Stimulated activated CD8-positive, alpha-beta memory T cell treated with anti-CD3 and anti-CD28 coated beads, Interleukin-2, amount 100 ng/mL, for 1 hour (primary cell): ENCODE measurements around the gene MYL10.

Source experiments
- DNase-seq, 2 donors: peaks; one replicate each; pipeline ENCODE4 v3.0.0-alpha.2; 2020; ENCODE audit warnings: low read depth in 2 of 2

MYL10 gene

DNA sequence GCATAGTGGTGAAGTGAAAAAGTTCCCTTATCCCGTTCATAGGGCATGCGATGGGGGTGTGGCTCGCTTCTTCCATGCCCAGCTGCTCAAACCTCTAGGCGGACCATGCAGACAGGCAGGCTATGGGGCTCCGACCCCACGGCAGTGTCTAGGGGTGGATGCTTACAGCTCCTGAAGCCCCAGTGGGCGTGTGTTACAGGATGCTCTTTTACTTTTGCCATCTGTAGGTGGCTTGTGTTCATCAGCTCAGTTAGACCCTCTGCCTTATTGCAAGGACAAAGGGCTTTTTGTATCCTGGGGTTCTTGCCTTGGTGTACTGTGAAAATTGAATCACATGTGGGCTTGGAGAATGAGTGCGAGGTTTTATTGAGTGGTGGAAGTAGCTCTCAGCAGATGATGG lies at the start of gene MYL10:
Gene MYL10, minus strand, starts transcription at position 126 of the 400 bp plus-strand sequence. CDS start 178 bp downstream, outside the sequence.
- DNase-seq = no peak

DNA sequence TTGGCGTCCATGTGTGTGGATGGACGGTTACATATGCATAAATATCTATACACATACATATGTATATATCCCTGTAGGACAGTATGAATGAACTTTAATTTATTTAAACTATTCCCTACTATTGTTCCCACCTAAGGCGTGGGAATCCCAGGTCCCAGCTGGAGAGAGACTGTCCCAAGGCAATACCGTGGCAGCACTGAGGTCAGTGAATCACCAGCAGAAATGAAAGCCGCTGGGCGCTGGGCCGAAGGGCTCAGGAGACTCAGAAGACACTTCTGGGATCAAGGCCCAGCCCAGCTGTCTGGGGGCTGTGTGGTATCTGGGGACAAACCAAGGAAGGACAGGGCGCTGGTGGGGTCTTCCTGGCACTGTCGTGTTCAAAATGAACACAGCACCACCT lies 49.6 kb upstream of the MYL10 start:
- DNase-seq = no peak

GRCh38 chr7:101677797-101678479 lies 48.8 kb upstream of the MYL10 start:
- no peak for DNase-seq

- DNase-seq = no peak
Measured at GRCh38 chr7:101677391-101677790, 48.3 kb upstream of the MYL10 start.

- DNase-seq = no peak
Measured at GRCh38 chr7:101676956-101677355, 47.9 kb upstream of the MYL10 start.

DNA sequence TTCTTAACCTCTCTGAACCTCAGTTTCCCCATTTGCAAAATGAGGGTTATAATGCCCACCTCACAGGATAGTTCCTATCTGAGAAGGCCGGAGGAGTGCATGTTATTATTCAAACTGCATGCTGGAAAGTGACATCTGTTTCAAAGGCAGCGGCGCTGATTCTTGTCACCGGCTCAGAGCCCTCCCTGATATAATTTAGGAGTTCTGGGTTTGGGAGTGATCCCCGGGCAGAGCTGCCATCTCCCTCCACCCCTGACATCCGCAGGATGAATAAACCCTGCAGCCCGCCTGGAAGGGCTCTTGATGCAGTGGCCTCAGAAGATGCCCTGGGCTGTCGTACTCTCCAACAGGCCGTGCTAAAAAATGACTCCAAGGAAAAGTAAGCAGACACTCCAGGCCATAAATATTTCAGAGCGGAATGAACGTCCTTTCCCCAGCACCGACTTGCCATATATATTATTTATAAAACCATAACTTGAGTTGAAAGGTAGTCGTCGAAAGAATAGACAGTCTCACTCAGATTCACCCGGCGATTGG lies 47.0 kb upstream of the MYL10 start:
- no peak for DNase-seq

GRCh38 chr7:101674439-101674838 lies 45.3 kb upstream of the MYL10 start:
- DNase-seq = no peak

DNA sequence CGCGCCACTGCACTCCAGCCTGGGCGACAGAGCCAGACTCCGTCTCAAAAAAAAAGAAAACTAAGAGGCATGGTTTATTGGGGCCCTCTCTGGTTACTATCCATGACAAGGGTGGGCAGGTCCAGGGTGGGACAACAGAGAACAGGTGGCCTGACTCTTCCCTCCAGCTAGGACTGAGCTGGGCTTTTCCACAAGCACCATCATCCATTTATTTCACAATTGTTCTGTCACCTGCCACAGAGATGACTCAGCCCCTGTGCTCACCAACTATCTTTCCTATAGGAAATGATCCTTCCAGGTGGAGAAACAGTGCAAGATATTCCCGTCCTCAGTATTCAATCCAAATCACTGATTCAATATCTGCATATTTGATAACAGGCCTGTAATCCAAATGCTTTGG lies 44.9 kb upstream of the MYL10 start:
- no peak for DNase-seq

DNA sequence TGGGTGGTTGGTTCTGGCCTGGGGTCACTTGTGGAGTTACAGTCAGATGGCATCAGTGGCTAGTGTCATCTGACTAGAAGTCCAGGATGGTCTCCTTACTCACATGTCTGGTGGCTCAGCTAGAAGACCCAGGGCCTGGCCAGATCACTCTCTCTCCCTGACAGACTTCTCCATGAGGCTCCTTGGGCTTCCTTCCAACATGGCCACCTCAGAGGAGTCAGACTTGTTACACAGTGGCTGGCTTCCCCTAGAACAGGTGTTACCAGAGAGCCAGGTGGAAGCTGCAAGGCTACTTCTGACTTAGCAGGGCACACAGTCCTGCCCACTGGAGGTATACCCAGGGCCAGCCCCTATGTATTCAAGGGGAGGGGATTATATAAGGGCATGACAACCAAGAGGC lies 44.2 kb upstream of the MYL10 start:
- no peak for DNase-seq

DNA sequence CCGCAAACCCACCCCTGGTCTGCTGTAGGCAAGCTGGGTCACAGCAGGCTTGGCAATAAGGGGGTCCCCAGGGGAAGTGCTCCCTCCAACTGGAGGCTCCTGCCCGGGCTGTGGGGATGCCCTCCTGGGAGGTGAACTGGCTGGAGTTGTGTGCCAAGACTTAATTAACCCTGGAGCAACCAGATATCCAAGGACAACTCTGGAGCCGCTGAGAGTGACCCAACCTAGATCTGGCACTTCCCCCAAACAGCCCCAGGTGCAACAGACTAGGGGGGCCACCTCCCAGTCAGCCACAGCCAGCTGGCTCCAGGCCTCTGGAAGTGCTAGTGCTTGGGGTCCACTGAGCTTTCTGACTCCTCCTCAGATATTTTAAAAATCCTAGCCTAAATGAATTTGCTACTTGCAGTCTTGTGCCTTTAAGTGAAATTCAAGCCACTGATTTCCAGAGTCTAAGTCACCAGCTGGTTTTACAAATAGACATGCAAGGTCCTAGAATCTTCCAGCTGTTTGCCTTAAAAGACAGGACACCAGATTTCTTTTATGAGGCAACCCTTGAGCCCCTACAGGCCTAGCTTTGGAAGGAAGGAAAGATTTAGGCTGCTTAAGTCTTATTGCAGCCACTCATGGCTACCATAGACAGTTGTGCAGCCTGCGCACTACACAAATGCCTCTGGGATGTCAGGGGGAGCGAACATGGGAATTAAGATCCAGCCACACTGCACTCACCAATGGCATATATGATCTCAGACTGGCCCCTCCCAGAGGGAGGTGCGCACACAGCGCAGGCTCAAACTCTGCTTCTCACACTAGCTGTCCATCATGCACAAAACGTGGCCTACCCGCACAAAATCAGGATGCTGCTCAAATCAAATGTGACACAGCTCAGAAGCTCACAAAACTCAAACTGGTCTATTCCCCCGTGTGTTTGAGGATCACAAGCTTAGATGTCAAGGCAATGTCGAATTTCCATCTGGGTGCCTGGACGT lies 42.6 kb upstream of the MYL10 start:
- no peak for DNase-seq

DNA sequence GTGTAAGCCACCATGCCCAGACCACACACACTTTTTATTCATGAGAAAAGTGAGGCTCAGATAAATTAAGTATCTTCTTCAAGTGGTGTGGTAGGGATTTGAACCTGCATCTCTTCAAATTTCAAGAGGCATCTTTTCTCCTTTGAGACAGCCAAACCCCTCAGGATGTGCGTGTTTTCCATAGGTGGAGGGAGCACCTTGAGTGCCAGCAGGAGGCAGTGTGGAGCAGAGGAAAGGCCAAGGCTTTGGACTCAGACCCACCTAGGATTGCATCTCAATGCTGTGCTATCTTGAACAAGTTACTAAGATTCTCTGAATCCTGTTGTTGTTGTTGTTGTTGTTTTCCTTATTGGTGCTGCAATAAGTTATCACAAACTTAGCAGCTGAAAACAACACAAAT lies 40.2 kb upstream of the MYL10 start:
- DNase-seq = no peak

DNA sequence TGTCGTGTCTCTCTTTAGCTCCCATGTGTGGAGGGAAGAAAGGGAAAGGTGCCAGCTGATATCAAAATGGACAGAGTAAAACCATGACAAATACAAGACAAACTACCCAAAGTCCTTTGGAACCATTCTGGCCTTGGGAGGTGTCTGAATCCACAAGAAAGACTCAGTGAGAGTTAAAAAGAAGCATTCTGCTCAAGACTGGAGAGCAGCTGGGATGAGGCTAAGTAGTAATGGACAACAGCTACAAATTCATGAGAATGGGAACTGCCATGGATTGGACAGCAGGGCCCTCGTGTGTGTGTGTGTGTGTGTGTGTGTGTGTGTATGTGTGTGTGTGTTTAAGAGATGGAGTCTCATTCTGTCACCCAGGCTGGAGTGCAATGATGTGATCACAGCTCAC lies 39.6 kb upstream of the MYL10 start:
- no peak for DNase-seq

DNA sequence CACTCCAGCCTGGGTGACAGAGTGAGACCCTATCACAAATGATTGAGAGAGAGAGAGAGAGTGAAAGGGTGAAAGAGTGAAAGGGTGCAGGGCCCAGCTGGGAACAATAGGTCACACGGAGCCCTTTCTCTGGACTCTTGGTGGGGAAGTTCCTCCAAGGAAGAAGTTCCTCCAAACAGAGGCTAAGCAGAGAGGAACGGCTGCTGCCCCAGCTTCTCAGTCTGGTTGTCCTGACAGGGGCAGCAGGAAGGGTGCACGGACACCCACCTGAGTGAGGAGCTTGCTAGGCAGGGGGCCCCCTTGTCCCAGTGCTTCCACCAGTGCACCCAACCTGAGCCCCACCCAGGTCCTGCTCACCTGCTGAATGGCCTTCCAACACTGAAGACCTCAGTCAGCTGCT lies 38.8 kb upstream of the MYL10 start:
- DNase-seq = no peak

GRCh38 chr7:101667399-101667798 lies 38.3 kb upstream of the MYL10 start:
- no peak for DNase-seq

DNA sequence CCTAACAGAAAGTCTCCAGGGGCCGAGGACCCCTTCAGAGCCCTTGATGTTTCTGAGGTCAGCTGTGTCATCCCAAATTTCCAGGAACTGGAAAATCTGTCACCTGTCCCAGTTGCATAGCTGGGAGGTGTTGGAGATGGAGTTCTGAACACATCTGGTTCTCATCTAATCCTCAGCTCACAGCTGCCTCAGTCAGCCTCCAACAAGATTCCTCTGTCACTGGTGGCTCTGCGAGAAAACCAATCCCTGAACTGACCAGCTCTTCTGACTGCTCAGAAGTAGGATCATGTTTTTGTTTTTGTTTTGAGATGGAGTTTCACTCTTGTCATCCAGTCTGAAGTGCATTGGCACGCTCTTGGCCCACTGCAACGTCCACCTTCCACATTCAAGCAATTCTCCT lies 37.6 kb upstream of the MYL10 start:
- no peak for DNase-seq

DNA sequence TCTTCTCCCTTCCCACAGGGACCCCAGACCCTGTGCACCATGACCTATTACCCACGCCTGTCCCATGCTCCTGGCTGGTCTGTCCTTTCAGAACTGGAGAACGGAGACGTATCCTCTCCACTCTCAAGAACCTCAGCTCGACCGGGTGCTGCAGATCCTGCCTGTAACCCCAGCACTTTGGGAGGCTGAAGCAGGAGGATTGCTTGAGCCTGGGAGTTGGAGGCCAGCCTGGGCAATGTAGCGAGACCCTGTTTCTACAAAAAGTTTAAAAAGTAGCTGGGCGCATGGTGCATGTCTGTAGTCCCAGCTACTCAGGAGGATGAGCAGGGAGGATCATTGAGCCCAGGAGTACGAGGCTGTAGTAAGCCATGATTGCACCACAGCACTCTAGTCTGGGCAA lies 37.2 kb upstream of the MYL10 start:
- no peak for DNase-seq

DNA sequence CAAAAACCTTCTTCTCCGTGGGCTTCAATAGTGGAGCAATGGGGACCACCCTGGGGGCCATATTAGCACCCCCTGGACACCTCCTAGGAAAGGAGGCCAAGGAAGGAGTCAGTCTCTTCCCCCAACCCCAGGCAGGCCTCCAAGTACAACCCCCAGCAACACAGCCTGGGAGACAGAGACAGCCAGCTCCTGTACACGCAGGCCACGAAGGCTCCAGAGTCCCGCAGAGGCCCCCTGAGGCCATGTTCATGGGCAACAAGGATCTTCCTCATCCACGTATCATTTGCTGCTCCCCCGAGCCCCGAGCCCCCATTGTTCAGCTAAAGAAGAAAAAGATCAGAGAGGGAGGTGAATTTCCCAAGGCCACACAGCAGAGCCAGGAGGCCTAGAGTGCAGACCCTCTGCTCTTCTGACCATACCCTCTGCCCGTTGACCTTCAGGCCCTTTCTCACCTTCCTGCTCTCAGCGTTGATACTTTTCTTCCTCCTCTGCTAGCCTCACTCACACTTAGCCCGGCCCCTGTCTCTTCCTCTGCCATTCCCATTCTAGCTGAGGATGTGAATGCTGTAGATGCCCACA lies 35.9 kb upstream of the MYL10 start:
- DNase-seq = no peak

DNA sequence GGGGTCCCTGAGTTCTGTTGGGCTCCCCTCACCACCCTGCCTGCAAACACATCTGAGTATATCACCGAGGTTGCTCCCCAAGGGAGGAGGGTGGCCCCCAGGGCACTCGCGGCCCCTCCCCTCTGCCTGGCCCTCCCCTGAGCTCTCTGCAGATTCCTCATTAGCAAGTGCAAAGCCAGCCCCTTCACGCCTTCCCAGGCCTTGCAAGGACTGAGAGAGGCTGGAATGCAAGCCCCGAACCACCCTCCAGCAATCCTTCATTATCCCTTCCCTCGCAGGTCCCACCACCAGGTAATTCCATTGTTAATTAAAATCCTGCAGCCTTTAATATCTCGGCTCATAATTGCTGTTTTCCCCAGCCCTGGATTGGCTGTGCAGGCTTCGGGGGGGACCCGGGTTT lies 35.3 kb upstream of the MYL10 start:
- DNase-seq = no peak

- DNase-seq = no peak
Measured at GRCh38 chr7:101663747-101664146, 34.7 kb upstream of the MYL10 start.

- no peak for DNase-seq
Measured at GRCh38 chr7:101662447-101662998, 33.4 kb upstream of the MYL10 start.

DNA sequence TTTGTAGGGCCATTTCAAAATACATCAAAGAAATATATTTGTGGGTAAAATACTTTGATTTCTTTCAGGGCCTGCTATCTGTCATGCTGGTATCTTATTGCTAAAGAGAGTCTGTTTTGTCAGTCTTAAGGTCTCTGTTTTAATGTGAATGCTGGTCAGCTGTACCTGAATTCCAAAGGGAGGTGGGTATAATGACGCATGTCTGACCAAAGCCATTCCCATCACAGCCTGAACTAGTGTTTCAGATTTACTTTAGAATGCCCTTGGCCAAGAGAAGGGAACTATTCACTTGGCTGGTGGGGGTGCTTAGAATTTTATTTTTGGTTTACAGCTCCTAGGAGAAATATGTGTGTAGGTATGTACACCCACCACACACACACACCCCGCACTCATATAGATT lies 30.6 kb upstream of the MYL10 start:
- DNase-seq = no peak

- DNase-seq = no peak
Measured at GRCh38 chr7:101657171-101657570, 28.1 kb upstream of the MYL10 start.
